HG02973 (cell line): ENCODE results near the gene PTPRK.

Experiments used
- ATAC-seq: cut with Tn5 transposase; IDR thresholded peaks from one replicate; pipeline ENCODE4 v1.9.1; 2021; ENCODE audit warnings: moderate library complexity; ENCODE audit not compliant: unreplicated experiment

The PTPRK gene

DNA sequence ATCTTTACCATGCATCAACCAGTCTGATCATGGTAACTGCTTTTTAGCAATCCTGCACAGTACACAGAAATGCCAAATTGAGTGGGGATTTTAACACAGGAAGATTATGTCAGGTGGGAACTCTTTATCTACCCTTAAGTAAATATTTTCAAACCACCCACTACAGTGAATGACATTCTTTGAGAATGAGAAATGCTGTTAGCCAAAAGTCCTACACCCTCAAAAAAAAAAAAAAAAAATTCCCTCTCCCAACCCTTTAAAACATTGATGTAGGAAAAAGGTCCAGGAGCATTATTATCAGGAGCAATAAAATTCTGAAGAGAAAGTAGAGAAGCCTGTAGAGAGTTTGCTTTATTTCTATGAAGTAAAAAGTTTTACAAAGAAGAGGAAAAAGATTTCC, 312.3 kb downstream of the PTPRK start:
- ATAC-seq = no peak

DNA sequence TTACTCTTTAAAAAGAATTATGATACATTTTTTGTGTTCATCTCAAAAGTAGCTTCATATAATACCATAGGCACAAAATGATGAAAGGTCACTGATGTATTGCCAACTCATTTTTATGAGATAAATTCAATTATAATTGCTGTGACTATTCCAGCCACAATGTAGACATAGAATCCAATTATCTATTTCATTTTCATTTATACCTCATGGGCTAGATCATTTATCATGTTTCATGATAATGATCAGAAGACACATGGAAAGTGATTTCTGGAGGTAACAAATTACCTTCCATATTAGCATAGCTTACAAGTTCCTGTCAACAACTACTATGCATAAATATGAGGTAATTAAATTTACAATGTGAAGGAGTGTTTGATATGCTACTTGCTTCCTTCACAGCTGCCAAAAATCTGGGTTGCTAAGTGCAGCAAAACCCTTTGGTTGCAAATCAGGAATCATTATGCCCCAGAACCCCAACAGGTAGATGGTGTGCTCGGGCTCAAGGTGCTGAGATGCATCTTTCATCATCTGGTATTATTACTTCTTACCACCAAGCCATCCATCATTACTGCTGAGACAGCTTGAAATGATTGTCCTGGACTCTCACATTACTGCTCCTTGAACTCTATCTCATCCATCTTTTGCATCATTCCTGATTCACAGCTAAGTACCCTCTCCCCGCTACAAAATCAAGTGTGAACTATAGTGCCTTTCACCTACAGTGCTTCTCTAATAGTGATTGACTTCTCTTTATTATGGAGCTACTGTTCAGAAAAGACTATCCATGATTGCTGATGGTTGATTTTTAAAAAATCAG, 313.6 kb downstream of the PTPRK start:
- no peak for ATAC-seq

GRCh38 chr6:128204616-128205015, 315.8 kb downstream of the PTPRK start:
- ATAC-seq = no peak

GRCh38 chr6:128202169-128202765, 318.1 kb downstream of the PTPRK start:
- no peak for ATAC-seq

- no peak for ATAC-seq
Observed at GRCh38 chr6:128200789-128201188, 319.6 kb downstream of the PTPRK start.

DNA sequence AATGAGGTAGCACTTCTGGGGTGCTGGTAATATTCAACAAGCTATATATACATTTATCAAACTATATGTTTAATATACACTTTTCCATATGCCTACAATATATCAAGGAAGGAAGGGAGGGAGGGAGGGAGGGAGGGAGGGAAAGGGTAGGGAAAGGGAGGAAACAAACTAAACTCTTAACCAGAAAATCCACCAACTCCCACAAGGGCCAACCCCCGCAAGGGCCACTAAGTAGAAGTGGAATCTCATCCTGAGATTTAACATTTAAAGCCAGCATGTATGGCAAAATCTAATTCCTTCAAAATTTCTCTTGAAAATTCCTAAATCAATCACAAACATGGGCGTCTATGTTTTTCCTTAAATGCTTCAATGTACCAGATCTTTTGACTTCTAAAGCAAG, 320.9 kb downstream of the PTPRK start:
- ATAC-seq = no peak

GRCh38 chr6:128192972-128193371, 327.4 kb downstream of the PTPRK start:
- ATAC-seq = no peak

DNA sequence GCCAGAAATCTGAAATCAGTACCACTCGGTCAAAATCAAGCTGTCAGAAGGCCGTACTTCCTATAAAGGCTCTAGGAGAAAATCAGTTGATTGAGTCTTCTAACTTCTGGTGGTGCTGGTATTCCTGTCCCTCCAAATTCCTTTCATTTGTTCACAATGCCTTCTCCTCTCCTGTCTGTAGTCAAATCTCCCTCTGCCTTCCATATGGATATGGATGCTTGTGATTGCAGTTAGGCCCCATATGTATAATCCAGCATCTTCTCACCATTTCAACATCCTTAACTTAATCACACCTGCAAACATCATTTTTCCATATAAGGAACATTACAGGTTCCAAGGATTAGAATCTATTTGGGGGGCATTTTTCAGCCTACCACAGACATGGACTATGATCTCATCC, 331.7 kb downstream of the PTPRK start:
- ATAC-seq = no peak

- no peak for ATAC-seq
Observed at GRCh38 chr6:128186729-128187128, 333.7 kb downstream of the PTPRK start.

- ATAC-seq = no peak
Observed at GRCh38 chr6:128179876-128180438, 340.4 kb downstream of the PTPRK start.

DNA sequence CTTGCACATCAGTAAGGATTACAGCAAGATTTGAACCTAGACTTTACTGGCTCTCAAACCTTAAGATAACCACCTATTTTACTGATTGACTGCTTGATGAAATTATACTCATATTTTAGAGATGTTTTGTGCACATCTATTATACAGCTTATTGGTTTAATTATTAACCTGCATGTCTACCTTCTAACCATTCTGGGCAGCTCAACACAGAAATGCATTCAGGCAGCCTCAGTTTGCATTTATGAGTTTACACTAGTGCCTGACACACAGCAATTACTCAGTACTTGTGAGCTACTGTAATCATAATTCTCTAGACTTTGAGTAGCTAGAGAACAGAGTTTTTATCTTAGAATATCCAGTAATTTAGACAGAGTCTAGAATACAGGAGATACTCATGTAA, 345.7 kb downstream of the PTPRK start:
- ATAC-seq = no peak

DNA sequence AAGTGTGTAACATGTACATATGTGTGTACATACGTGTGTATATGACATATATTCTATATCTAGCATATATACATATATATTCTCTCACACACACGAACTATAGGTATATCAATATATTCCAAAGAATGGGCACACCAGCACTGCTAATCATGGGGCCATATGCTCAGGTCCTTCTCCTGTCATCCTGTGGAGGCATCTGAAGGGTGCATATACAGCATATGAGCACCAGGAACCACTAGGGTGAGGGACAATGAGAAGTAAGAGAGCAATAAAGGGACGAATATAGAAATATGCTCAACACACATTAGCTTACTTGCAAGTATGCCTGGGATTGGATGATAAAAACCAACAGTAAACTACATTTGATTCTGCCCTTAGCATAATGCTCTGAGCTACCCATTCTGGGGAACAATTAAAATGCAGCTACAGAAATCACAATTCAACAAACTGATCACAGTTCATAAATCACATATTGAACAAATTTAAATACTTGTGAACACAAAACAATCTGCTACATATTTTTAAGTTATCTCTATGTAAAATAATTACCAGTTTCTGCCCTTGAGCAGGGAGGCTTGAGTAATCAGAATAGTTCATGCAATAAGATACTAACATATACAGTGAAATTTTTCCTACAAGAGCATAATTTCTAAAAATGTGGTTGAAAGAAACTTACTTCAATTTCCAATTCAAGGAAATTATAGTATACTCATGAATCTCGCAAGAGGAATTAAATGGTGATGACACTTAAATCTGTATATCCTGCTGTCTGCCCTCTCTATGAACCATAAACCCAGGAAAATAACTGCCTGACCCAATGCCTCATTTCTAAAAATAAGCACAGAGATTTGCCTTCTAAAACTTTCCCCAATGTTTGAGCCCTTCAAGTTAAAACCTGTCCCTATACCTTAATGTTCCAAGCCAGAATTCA, 347.4 kb downstream of the PTPRK start:
- no peak for ATAC-seq

GRCh38 chr6:128172081-128172480, 348.3 kb downstream of the PTPRK start:
- ATAC-seq = no peak

DNA sequence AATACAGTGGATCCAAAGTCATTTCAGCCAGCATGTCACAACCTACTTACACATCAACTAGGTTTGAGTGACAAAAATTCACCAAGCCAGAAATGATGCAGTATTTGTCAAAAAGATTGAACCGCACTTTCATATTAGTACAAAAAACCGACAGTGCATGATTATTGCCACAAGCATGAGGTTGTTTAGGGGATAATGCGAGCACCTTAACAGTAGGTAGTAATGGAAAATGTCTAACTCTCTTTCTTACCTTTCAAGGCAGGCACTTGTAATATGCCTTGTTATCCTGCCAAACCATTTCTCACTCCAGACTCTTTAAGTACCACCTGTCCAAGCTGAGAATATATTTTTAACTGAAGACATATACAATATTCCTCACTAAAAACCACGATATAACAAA, 349.2 kb downstream of the PTPRK start:
- no peak for ATAC-seq

- no peak for ATAC-seq
Observed at GRCh38 chr6:128168244-128168643, 352.2 kb downstream of the PTPRK start.

DNA sequence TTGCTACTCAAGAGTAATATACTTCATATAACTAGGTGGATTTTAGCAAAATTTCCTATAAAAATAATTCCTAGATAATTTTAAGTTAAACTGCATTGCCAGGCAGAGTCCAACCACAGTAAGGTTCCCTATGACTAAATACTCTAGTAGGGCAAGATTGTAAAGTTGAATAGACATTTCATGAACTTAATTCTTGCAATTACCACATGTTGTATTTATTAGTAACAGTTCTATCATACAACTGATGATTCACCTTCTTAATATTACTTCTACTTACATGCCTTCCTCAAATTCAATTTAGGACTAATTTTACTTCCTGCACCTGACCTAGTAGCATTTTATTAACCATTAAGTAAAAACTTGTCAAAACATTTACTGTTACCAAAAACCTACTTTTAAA, 352.8 kb downstream of the PTPRK start:
- ATAC-seq = no peak

GRCh38 chr6:128164254-128164653, 356.1 kb downstream of the PTPRK start:
- no peak for ATAC-seq

- no peak for ATAC-seq
Observed at GRCh38 chr6:128162423-128162822, 358.0 kb downstream of the PTPRK start.

DNA sequence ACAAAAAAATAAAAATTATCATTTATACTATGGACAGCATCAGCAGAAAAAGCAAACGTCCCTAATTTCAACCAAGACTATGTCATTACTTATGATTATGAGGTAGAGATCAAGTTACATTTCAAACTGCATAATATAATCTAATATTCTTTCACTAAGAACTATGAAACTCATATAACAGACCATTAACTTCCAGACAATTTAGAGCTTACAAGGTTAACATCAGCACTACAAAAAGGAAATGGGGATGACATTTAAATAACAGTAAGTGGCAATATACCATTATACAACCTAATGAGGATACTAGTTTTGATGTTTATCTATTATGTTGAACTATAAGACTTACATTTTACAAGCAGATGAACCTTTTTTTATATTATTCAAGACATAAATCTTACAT, 358.6 kb downstream of the PTPRK start:
- no peak for ATAC-seq

DNA sequence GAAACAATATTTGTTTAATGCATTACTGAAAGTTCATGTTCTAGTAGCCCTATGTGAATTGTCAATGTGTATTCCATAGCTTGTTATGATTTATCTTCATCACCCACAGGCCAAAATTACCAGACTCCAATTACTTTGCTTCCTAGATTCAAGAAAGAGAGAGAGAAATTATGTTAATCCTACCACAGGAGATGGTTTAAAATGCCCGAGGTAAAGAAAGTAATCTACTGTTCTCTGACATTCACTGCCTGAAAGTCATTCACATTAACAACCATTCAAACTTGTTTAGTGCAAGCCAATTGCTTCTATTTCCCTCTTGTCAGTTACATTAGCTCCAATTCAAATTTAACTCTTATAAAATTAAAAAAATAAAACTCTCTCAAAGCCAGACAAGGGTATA, 359.1 kb downstream of the PTPRK start:
- ATAC-seq = no peak

GRCh38 chr6:128158496-128158895, 361.9 kb downstream of the PTPRK start:
- no peak for ATAC-seq
